ENCODE data around the gene GUCA2B.

GUCA2B gene

DNA sequence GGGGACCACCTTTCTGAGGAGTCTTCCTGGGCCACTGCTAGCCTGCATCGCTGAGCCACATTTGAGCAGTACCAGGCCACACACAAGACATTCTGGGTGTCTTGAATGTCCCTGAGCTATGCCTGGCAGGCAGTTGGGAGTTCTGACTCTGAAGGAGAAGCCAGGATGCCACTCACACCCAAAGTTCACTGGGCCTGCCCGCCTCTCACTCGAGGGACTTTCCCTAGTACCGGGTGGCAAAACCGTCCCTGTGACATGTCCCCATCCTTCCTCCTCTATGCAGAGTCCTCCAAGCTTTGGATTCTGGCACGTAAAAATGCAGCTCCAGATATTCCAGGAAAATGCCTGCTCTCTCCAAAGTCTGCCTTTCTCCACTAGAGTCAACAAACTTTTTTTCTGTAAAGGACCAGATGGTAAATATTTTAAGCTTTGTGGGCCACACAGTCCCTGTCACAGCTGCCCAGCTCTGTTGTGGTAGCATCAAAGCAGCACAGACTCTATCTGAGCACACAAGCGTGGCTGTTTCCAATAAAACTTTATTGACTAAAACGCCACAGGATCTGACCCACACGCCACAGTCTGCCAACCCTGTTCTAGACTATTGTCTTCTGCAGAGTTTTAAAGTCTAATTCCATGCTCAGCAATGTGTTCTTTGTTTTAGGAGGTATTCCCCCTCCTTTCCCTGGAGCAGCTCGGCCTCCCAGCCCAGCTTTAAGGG lies 19.2 kb upstream of the GUCA2B start:
- no peak for DNase-seq (ENCODE audit: low read depth)
- TF ChIP-seq, protein P1, sequence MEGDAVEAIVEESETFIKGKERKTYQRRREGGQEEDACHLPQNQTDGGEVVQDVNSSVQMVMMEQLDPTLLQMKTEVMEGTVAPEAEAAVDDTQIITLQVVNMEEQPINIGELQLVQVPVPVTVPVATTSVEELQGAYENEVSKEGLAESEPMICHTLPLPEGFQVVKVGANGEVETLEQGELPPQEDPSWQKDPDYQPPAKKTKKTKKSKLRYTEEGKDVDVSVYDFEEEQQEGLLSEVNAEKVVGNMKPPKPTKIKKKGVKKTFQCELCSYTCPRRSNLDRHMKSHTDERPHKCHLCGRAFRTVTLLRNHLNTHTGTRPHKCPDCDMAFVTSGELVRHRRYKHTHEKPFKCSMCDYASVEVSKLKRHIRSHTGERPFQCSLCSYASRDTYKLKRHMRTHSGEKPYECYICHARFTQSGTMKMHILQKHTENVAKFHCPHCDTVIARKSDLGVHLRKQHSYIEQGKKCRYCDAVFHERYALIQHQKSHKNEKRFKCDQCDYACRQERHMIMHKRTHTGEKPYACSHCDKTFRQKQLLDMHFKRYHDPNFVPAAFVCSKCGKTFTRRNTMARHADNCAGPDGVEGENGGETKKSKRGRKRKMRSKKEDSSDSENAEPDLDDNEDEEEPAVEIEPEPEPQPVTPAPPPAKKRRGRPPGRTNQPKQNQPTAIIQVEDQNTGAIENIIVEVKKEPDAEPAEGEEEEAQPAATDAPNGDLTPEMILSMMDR (conservative IDR thresholded peaks at IDR 0.05; ENCODE audit: low read length): no peak
- H3K4me3 ChIP-seq (ENCODE audit: low read length): no peak overlapping the region

DNA sequence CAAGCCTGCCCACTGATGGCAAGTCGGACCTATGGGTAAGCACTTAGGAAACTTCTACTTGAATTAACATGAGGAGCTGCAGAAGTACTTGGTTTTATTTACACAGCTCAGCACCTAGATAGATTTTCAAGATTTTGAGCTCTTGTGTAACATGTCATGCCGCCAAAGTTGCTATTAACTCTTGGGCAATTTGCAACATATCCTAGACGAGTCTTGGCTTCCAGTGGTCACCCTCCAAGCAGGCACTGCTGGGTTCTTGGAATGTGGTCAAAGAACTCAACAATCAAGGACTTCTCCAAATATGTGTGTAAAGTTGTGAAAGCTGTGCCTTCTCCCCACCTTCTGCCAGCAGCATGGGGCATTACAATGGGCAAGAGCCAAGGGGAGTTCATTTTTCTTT lies 17.8 kb upstream of the GUCA2B start:
- H3K4me3 ChIP-seq (ENCODE audit: low read length): no peak overlapping the region
- DNase-seq (ENCODE audit: low read depth): peak; percentile 45
- TF ChIP-seq, protein P1 (conservative IDR thresholded peaks at IDR 0.05; ENCODE audit: low read length): no peak

DNA sequence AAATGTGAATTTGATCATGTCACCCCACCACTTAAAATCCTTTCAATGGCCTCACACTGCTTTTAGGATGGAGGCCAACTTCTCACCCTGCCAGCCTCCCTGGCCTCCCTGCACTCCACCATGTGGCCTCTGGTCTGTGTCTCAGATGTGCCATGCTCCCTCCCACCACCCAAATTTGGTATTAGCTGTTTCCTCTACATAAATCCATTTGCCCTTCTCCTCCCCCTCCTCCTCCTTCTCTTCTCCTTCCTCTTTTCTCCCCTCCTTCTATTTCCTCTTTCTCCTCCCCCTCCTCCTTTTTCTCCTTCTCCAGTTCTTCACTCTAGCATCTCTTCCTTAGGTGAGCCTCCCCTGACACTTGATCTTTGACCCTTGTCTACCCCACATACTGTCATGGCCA lies 16.7 kb upstream of the GUCA2B start:
- DNase-seq (ENCODE audit: low read depth): no peak
- no peak overlapping the region for H3K4me3 ChIP-seq (ENCODE audit: low read length)
- TF ChIP-seq, protein P1 (conservative IDR thresholded peaks at IDR 0.05; ENCODE audit: low read length): no peak

DNA sequence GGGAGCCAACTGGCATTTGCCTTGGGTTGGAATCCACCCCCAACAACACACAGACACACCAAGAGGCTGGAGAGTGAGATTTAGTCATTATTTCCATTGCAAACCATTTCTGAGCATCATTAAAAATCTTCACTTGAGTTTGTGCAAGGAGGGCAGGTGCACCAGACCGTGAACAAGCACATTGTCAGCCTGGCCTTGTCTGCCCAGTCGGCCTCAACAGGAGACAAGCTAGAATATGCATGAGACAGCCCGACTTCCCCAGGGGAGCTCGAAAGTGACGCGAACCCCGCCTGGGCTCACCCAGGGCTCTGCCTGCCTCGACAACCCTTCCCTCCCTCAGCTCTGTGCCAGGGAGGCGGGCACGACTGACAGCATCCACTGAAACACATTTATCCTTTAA lies 15.4 kb upstream of the GUCA2B start:
- DNase-seq (ENCODE audit: low read depth): no peak
- TF ChIP-seq, protein P1 (conservative IDR thresholded peaks at IDR 0.05; ENCODE audit: low read length): no peak
- no peak overlapping the region for H3K4me3 ChIP-seq (ENCODE audit: low read length)

DNA sequence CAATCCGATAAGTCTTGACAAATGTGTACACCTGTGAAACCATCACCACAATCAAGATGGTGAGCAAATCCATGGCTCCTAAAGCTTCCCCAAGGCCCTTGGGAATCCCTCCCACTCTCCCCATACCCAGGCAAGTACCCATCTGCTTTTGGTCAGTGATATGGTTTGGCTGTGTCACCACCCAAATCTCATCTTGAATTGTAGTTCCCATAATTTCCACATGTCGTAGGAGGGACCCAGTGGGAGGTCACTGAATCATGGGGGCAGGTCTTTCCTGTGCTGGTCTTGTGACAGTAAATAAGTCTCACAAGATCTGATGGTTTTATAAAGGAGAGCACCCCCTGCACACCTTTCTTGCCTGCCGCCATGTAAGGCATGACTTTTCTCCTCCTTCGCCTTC lies 14.6 kb upstream of the GUCA2B start:
- no peak for DNase-seq (ENCODE audit: low read depth)
- H3K4me3 ChIP-seq (ENCODE audit: low read length): no peak overlapping the region
- TF ChIP-seq, protein P1 (conservative IDR thresholded peaks at IDR 0.05; ENCODE audit: low read length): no peak

DNA sequence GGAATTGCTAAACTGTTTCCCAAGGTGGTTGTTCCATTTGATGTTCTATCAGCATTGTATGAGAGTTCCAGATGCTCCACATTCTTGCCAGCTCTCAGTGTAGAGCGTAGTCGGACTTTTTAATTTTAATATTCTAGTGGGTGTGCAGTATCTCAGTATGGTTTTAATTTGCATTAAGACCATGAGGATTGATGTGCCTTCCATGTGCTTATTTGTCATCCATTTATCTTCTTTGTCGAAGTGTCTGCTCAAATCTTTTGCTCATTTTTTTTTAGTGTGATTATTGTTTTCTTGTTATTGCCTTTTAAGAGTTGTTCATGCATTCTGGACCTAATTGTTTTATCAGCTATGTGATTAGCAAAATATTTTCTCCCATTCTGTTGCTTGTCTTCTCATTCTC lies 13.8 kb upstream of the GUCA2B start:
- no peak for DNase-seq (ENCODE audit: low read depth)
- H3K4me3 ChIP-seq (ENCODE audit: low read length): no peak overlapping the region
- TF ChIP-seq, protein P1 (conservative IDR thresholded peaks at IDR 0.05; ENCODE audit: low read length): no peak

DNA sequence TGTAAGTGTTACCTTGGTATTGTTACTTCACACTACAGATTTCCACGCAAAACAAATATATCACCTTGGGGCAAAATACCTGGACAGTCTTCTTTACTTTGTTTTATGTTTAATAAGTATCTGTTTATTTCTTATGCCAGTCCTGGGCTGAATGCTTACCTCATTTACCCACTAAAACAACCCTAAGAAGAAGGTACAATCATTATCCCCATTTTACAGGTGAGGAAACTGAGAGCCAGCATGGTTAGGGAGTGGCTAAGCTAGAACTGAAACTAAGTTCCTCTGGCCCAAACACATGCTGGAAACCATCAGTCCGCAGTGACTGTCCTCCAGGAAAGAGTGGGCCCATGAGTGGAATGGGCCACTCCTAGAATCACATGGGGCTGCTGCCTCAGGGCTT lies 13.0 kb upstream of the GUCA2B start:
- DNase-seq (ENCODE audit: low read depth): no peak
- TF ChIP-seq, protein P1 (conservative IDR thresholded peaks at IDR 0.05; ENCODE audit: low read length): no peak
- H3K4me3 ChIP-seq (ENCODE audit: low read length): no peak overlapping the region
